ENCODE results near the gene CORO1C.
"Not testable (repeated sequence)": the region's sequence is repeated elsewhere in the genome, so short reads cannot be mapped to it uniquely, and the experiment has no call there.

Gene CORO1C
- 4.1 to 30.7 (median 4.4) reads per million in 3 experiments for total RNA-seq

DNA sequence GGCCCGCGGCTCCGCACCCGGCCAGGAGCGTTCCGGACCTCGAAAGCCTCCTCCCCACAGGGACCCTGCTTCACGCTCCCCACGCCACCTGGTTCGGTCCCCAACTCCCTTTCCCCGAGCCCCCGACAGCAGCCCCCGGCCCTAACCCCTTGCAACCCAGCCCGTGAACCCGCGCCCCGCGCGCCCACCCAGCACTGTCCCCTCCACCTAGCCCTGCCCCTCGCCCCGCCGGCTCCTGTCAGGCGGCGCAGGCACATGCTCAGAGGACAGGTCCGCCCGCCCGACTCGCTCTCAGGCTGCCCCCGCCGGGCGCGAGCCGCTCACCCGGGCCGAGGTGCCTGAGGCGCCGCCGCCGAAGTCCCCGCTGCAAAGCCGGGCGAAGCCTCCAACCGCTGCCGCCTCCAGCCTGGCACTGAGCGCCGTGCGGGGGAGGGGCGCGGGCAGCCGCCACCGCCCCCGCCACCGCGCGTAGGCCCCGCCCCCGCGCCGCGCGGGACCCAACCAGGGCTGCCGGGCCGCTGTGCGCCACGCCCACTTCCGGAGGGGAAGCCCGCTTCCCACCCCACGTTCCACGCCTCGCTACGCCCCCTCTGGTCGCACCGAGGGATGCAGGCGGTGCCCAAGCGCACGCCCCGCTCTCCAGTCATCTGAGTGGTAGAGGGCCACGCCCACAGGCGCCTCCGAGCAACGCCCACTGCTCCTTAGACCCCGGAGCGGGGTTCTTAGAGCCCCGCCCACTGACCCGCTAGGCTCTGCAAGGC lies at the start of gene CORO1C:
Gene CORO1C (minus strand): TSS at position 414 of the 761 bp plus-strand sequence. CDS start 30,200 bp downstream, outside the sequence.
- DNase-seq, result peak; percentile 94

DNA sequence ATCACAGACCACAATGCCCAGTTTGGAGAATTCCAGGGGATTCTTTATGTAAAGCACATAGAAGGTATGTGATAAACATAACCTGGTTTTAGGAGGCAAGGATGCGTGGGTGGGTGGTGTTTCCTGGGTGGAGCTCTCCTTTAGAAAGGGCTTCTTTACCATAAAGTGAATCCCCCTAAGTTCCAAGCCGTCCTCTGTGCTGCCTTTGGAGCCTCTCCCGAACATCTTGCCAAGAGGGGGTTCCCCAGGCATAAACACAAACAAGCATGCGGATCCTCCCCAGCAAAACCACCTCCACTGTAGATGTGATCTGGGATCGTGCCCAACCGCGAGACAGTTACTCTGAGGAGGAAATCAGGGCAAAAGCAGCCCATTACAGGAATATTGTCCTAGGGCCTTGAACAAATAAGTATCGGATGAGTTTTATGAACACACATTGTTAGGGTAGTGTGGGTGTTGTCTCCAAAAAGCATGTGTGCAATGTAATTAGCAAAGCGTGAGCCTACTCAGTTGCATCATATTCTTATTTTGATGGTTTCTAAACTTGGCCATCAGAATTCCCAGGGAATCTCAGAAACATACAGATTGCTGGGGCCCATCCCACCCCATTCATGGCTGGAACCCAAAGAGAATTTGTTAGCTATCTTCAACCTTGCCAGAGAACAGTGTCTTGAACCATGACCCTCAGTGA lies 48.8 kb upstream of the CORO1C start:
- DNase-seq, result no peak

DNA sequence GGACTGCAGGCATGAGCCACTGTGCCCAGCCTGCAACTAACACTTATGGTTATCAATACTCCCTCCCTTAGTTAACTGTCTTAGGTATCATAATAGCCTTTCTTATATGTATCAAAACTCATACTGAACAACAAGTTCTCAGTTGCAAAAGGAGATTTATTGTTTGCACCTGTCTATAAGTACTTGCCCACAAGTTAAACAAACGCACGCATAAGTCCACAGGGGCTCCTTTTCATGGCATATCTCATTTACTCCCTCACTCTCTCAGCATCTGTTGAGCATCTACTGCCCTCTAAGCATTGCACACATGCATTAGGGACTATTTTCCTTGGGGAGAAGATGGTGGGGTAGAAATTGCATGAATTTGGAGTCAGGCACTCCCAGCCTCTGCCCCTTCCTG lies 46.7 kb upstream of the CORO1C start:
- no peak for DNase-seq

DNA sequence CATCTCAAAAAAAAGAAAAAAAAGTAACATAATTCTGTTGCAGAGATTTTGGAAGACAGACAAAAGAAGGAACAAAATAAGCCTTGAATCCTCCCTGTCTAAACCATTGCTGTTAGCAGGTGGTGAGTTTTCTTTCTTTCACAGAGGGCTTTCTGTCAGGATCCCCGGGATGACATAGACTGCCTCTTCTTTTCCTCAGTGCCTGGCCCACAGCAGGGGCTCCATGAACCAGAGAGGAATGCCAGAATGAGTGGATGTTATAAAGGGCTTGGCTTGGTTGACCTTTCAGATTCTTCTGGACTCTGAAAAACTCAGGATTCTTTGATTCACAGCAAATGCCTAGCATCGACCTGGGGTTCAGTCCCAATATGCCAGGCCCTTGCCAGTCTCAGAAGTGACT lies 45.8 kb upstream of the CORO1C start:
- DNase-seq, result no peak

DNA sequence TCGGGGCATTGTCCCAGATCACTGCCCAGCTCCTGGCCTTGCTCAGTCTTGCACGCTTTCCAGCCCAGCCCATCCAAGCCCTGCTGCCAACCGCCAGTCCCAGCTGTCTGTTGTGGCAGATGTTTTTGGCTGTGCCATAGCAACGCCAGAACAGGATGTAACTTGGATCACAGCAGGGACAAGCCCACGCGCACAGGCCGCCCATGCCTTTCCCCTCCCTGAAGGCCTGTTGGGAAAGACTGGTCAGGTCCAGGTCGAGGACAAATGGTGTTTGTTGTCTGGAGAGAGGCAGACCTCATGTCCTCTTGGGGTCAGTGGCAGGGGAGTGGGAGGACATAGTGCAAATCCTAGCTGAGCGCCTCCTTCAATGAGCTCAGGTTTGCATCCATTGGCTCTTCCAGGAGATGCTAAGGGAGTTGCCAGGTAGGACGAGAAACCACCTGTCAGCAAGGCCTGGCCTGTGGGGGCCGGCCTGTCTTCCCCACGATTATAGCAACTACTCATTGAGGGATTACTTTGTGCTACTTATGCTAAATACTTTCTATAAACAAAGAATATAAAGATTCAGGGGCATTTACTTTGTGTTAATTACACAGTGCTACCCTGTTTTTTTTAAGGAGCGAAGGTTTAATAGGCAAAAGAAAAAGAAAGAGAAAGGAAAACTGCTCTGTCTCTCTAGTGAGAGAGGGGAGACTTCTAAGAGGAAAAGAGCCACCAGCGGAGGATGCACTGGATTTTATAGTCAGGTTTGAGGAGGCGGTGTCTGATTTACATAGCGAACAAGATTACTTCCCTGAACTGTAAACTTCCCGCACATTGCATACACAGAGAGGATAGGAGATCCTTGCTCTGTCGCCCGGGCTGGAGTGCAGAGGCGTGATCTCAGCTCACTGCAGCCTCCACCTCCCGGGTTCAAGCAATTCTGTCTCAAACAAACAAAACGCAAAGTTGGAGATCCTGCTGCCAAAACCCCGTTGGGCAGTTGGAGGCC lies 42.8 kb upstream of the CORO1C start:
- no peak for DNase-seq

DNA sequence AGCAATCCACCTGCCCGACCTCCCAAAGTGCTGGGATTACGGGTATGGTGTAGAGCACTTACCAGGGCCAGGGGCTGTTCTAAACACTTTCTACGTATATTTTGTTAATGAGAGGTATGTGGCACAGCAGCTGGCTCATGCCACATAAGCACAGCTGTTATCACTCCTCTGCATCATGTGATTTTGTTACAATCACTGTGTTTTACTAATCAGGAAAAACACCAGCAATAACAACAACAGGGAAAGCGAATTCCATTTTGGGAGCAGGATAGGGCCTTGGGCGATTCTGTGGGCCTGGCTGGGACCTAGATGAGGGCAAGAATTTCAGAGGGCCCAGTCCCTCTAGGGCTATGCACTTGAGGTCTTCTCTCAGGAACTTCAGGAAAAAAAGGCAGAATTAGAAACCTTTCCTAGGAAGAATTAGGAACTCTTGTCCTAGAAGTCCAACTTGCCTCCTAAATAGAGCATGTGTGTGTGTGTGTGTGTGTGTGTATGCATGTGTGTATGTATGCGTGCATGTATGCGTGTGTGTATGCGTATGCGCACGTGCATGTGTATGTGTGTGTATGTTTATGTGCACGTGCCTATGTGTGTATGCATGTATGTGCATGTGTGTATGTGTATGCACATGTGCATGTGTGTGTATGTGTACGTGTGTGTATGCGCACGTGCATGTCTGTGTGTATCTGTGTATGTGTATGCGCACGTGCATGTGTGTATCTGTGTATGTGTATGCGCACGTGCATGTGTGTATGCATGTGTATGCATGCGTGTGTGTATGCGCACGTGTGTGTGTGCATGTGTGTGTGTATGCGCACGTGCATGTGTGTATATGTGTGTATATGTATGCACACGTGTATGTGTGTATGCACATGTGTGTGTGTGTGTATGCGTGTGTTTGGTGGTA lies 41.8 kb upstream of the CORO1C start:
- no peak for DNase-seq

DNA sequence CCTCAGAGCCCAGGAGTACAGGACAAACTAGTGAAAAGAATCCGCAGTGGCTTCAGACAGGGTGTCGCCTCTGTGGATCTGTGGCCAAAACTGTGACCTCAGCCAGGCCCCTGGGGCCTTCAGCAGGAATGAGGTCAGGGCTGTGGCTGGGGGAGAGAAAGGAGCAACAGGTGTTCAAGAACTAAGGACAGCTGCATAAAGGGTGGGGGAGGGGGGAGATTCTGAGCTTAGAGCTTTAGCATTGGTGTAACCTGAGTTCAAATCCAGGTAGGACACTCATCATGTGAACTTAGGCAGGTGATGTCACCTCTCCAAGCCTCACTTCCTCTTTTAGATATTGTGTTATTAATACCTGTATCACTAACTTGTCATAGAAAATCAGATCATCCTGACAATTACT lies 40.9 kb upstream of the CORO1C start:
- DNase-seq, result no peak

DNA sequence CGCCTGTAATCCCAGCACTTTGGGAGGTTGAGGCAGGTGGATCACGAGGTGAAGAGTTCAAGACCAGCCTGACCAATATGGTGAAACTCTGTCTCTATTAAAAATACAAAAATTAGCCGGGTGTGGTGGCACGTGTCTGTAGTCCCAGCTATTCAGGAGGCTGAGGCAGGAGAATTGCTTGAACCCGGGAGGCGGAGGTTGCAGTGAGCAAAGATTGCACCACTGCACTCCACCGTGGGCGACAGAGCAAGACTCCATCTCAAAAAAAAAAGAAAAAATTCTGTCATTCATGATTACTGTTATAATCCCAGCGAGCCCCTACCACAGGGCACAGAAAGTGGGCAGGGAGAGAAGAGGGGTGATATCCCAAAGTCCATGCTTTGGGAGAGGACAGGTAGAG lies 40.5 kb upstream of the CORO1C start:
- DNase-seq, result not testable (repeated sequence)

DNA sequence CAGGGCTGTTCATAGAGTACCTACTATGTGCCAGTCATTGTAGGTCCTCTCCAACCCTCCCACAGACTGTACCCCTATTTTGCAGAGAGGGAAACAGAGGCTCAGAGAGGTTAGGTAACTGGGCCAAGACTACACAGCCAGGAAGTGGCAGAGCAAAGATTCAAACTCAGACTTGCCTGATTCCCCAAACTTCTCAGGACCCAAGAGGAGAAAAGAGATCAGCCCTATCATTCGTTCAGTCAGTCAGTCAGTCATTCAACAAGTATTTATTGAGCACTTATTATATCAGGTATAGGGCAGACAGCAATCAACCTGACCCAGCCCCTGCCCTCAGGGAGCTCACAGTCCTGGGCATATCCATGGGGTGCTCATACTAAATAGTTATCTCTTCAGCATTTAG lies 39.6 kb upstream of the CORO1C start:
- DNase-seq, result no peak

DNA sequence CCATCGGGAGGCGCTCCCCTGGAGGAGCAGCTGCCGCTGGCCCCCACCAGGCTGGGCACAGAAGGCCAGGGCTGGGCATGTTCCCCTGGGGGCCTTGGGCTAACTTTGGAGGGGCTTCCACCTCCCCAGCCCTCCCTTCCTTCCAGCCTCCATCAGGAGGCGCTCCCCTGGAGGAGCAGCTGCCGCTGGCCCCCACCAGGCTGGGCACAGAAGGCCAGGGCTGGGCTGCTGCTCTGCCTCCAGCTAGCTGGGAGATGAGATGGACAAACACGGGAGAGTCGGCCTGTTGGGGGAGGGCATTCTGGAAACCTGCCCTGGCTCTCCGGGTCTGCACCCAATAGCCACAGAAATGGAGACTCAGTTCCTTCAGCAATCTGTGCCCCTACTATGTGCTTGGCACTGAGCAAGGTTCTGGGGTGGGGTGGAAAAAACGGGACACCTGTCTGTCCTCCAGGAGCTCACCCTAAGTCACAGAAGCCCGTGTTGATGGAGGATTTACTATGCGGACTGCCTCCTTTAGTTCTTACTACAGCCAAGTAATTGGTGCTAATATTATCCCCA lies 39.0 kb upstream of the CORO1C start:
- no peak for DNase-seq

DNA sequence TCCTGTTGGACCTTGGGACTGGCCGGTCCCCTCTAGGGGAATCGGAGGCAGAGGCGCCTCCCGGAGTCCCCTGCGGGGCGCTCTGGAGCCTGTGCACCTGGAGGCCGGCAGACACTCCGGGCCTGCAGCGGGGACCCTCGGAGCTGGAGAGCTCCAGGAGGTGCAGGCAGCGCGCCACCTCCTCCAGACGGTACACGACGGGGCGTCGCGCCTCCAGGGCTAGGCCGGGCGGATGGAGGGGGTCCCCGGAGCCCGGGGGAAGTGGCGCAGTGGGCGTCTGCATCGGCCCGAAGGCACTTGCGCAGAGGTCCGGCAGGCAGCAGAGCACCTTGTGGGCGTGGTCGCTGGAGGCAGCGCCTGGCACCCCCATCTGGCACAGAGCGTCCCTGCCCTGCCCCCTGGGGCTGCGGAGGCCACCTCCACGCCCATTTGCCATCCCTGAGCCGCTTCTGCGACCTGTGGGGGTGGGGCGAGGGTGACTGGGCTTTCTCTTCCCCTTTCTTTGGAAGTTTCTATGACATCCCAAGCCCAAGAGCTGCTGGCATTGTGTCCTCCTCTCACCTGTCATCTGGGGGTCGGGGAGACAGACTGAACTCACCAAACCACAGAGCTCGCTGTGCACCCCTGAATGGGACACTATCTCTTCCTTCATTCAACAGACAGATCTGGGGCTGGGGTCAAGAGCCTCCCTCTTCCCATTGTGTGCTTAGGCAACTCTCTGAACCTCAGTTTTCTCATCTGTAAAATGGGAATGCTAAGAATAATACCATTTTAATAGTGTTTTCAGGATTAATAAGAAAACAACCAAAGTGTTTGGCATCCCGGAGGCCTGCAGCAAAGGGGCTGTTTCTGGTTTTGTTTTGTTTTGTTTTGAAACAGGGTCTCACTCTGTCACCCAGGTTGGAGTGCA lies 37.5 kb upstream of the CORO1C start:
- no peak for DNase-seq

DNA sequence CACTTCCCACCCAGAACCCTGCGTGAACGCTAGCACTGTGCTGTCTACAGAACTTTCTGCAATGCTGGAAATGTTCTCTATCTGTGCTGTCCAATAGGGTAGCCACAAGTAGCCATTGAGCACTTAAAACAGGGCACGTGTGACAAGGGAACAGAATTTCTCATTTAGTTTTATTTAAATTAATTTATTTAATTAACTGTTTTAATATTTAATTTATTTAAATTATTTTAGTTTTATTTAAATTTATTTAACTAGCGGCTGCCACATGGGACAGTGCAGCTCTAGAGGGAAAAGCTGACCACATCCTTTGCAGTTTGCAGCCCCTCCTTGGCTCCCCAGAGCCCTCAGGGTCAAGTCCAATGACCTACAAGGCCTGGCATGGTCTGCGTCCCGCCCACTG lies 35.0 kb upstream of the CORO1C start:
- no peak for DNase-seq

DNA sequence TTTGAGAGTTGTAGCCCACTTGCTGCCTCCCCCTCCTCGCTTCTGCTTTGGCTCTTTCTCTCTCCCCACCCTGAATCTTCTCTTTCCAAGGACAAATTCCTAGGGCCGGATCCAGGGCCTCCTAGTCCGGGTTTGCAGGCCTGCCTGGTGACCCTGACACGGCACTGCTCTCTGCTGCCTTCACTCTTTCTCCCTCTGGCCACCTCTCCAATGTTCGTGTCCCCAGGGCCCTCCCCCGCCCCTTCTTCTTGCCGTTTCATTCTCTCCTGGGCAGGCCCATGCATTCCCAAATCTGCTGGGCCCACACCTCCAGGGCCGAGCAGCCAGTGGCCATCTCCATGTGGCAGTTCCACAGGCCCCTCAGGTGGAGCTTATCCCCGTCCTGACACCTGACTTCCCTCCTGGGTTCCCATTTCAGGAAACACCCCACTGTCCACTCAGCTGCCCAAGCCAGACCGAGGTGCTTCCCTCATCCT lies 34.0 kb upstream of the CORO1C start:
- DNase-seq, result no peak

DNA sequence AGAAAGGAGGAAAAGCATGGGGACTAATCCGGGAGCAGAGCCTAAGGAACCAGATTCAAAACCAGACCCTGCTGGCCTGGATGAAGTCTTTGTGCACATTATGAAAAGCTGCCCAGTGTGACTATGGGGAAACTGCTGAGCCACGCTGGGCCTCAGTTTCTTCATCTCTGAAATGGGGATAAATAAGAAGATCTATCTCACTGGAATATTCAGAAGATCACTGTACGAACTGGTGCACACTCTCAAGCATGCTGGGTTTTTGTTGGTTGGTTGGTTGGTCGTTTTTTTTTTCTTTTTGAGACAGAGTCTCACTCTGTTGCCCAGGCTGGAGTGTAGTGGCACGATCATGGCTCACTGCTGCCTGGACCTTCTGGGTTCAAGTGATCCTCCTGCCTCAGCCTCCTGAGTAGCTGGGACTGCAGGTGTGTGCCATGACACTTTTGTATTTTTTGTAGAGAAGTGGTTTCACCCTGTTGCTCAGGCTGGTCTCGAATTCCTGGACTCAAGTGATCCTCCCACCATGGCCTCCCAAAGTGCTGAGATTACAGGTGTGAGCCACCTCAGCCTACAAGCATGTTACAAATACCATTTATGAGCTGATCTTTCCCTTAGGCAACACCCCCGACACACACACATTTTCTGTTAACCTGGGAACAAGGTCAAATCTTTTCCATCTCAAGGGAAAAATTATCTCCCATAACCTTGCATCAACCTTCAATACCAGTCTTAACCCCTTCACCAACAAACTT lies 33.4 kb upstream of the CORO1C start:
- DNase-seq, result no peak

DNA sequence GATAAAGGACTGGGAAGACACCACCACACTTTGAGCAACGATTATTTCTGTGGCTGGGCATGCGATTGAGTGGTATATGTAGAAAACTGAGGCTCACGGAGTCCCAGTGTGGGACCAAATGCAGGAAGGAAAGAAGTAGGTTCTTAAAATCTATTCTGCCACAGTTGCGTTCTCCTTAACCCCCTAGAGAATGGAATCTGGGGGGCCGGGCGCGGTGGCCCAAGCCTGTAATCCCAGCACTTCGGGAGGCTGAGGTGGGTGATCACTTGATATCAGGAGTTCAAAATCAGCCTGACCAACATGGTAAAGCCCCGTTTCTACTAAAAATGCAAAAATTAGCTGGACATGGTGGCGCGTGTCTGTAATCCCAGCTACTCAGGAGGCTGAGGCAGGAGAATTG lies 29.9 kb upstream of the CORO1C start:
- DNase-seq, result no peak

DNA sequence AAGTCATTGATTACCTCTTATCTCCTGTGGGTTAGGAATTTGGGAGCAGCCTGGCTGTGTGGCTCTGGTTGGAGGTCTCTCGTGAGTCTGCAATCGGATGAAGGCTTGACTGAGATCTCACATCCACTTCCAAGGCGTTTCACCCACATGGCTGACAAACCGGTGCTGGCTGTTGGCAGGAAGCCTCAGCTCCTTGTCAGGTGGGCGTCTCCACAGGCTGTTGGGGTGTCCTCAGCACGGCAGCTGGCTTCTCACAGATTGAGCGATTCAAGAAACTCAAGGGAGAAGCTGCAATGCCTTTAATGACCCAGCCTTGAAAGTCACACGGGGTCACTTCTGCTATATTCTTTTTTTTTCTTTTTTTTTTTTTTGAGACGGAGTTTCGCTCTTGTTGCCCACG lies 28.6 kb upstream of the CORO1C start:
- no peak for DNase-seq

DNA sequence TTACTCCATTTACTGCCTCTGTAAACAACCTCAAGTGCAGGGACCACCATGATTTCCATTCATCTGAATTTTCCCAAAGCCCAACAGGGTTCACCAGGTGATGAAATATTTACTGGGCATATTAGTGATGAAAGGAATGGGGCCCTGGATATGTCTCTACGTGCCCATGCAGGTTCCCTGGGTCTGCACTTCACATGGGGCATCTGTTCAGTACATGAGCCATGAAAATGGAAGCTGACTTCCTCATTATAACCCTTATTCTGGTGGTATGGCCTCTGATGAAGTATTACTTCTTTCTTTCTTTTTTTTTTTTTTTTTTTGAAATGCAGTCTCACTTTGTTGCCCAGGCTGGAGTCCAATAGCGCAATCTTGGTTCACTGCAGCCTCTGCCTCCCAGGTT lies 26.5 kb upstream of the CORO1C start:
- DNase-seq, result no peak

DNA sequence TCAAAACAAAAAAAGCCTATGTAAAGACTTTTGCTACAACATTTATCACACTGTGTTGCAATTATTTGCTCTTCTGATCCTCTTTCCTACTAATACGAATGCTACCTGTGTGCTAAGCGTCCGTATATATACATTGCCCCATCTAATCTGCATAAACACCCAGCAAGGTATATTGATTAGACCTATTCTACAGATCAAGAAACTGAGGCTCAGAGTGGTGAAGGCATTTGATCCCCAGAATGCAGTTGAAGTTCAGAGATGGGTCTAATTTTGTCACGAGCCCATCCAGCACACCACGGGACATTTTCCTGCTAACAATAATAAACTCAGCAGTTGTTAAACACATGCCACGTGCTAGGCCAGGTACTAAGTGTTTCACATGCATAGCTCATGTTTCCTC lies 25.1 kb upstream of the CORO1C start:
- no peak for DNase-seq

DNA sequence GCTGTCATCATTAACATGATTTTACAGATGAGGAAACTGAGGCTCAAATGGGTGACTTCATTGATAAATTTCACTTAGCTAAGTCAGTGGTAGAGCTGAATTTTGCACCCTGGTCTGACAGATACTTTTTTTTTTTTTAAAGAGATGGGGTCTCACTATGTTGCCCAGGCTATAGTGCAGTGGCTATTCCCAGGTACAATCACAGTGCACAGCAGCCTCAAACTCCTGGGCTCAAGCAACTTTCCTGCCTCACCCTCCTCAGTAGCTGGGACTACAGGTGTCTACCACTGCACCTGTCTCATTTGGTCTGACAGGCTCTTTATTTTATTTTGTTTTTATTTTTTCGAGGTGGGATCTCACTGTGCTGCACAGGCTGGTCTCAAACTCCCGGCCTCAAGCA lies 24.2 kb upstream of the CORO1C start:
- DNase-seq, result no peak

DNA sequence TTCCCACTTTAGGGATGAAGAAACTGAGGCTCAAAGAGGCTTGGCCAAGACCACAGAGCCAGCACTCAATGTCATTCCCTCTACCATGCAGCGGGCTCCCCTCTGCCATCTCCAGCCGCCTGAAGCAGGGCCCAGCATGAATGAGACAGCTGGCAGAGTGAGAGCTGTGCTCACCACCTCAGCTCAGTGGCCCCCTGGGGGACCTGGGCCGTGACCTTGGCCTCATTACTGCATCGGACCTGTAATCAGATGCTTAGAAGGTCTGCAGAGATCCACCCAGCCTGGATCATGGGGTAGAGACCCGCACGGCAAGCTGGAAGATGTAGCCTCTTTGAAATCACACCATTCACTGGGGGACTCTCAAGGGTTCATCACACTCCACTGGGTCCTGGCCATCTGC lies 22.7 kb upstream of the CORO1C start:
- DNase-seq, result no peak

Measured in central memory CD4-positive, alpha-beta T cell (primary cell).